ENCODE data around the gene EEF1A2. TPM values are rescaled to one million over a fixed set of nuclear protein-coding genes. Genes with fewer than 3 reads are reported as not detected.

EEF1A2 gene
- total RNA-seq, 1 experiment from 2014 or later = 32.0 TPM

- Mint-ChIP-seq H3K4me3 (ENCODE audit: unreplicated experiment) (no peak overlapping the region), H3K27me3 (ENCODE audit: insufficient read depth, unreplicated experiment) (no peaks in the 10 kb centered on the region), H3K4me1 (ENCODE audit: low read depth, unreplicated experiment) (no peaks in the 10 kb centered on the region), H3K9me3 (ENCODE audit: unreplicated experiment) (peaks cover 20% of the 10 kb centered on the region), H3K36me3 (ENCODE audit: insufficient read depth, unreplicated experiment) (no peaks in the 10 kb centered on the region), H3K27ac (ENCODE audit: unreplicated experiment) (no peak overlapping the region)
- no peaks in the 10 kb centered on the region for H3K9me3 ChIP-seq
- POLR2A ChIA-PET = no interaction called here
- no peak overlapping the region for H3K4me3 ChIP-seq (ENCODE audit: low read depth, low read length)
- CTCF ChIA-PET = interaction anchor here (0.6 to 1.2 kb wide), 3 partner anchors 8 to 44 kb away, joined by 3 to 7 read pairs (median 4); no protein-coding TSS in a partner anchor
- intact Hi-C loops (cut with micrococcal nuclease; ENCODE audit: unreplicated experiment) = no loop called here
- H3K4me1 ChIP-seq = peaks cover 6% of the 10 kb centered on the region; the same call in 1 of the 2 replicates
- no peaks in the 10 kb centered on the region for H3K36me3 ChIP-seq (ENCODE audit: control insufficient read depth, insufficient read depth, low read length)
- peak in 1 of 2 experiments; percentile 50 for DNase-seq
- BruUV-seq (replicated peaks) = no TSS peak
- TF ChIP-seq CTCF (IDR thresholded peaks at IDR 0.05; ENCODE audit: insufficient read depth in 1 of 2, low read depth in 1 of 2, low read length in 1 of 2, severe bottlenecking in 1 of 2, unreplicated experiment in 1 of 2) = no peak
- no peaks in the 10 kb centered on the region for H3K27me3 ChIP-seq (replicated peaks; ENCODE audit: control insufficient read depth, insufficient read depth, low read length)
These were observed 4.3 kb downstream of the EEF1A2 start for GRCh38 chr20:63494420-63495166.

- no peaks in the 10 kb centered on the region for H3K27me3 ChIP-seq (replicated peaks; ENCODE audit: control insufficient read depth, insufficient read depth, low read length)
- DNase-seq = peak in 1 of 2 experiments; percentile 46
- no TSS peak for BruUV-seq (replicated peaks)
- Mint-ChIP-seq H3K4me3 (ENCODE audit: unreplicated experiment) (no peak overlapping the region), H3K27me3 (ENCODE audit: insufficient read depth, unreplicated experiment) (no peaks in the 10 kb centered on the region), H3K9me3 (ENCODE audit: unreplicated experiment) (peaks cover 20% of the 10 kb centered on the region), H3K4me1 (ENCODE audit: low read depth, unreplicated experiment) (no peaks in the 10 kb centered on the region), H3K36me3 (ENCODE audit: insufficient read depth, unreplicated experiment) (no peaks in the 10 kb centered on the region), H3K27ac (ENCODE audit: unreplicated experiment) (no peak overlapping the region)
- TF ChIP-seq CTCF (IDR thresholded peaks at IDR 0.05; ENCODE audit: insufficient read depth in 1 of 2, low read depth in 1 of 2, low read length in 1 of 2, severe bottlenecking in 1 of 2, unreplicated experiment in 1 of 2) = no peak
- CTCF ChIA-PET = interaction anchor here (1.0 to 1.2 kb wide), 2 partner anchors 10 to 44 kb away, joined by 3 to 4 read pairs; no protein-coding TSS in a partner anchor
- peaks cover 6% of the 10 kb centered on the region; the same call in 1 of the 2 replicates for H3K4me1 ChIP-seq
- H3K9me3 ChIP-seq = no peaks in the 10 kb centered on the region
- POLR2A ChIA-PET = no interaction called here
- intact Hi-C loops (cut with micrococcal nuclease; ENCODE audit: unreplicated experiment) = no loop called here
- no peak overlapping the region for H3K4me3 ChIP-seq (ENCODE audit: low read depth, low read length)
- no peaks in the 10 kb centered on the region for H3K36me3 ChIP-seq (ENCODE audit: control insufficient read depth, insufficient read depth, low read length)
These were observed 4.8 kb downstream of the EEF1A2 start for GRCh38 chr20:63494084-63494419.

GRCh38 chr20:63493563-63494020 is 5.3 kb downstream of the EEF1A2 start:
- BruUV-seq (replicated peaks) = no TSS peak
- Histone ChIP-seq H3K4me3 (ENCODE audit: low read depth, low read length) (no peak overlapping the region), H3K36me3 (ENCODE audit: control insufficient read depth, insufficient read depth, low read length) (no peaks in the 10 kb centered on the region), H3K9me3 (no peaks in the 10 kb centered on the region), H3K4me1 (peaks cover 6% of the 10 kb centered on the region; the same call in 1 of the 2 replicates), H3K27me3 (replicated peaks; ENCODE audit: control insufficient read depth, insufficient read depth, low read length) (no peaks in the 10 kb centered on the region)
- Mint-ChIP-seq H3K9me3 (ENCODE audit: unreplicated experiment) (peaks cover 20% of the 10 kb centered on the region), H3K4me3 (ENCODE audit: unreplicated experiment) (no peak overlapping the region), H3K27ac (ENCODE audit: unreplicated experiment) (no peak overlapping the region), H3K36me3 (ENCODE audit: insufficient read depth, unreplicated experiment) (no peaks in the 10 kb centered on the region), H3K4me1 (ENCODE audit: low read depth, unreplicated experiment) (no peaks in the 10 kb centered on the region), H3K27me3 (ENCODE audit: insufficient read depth, unreplicated experiment) (no peaks in the 10 kb centered on the region)
- CTCF ChIA-PET = interaction anchor here (1.0 kb wide), 1 partner anchor 45 kb away, joined by 4 read pairs; no protein-coding TSS in a partner anchor
- POLR2A ChIA-PET = no interaction called here
- intact Hi-C loops (cut with micrococcal nuclease; ENCODE audit: unreplicated experiment) = no loop called here
- no peak for TF ChIP-seq CTCF (IDR thresholded peaks at IDR 0.05; ENCODE audit: insufficient read depth in 1 of 2, low read depth in 1 of 2, low read length in 1 of 2, severe bottlenecking in 1 of 2, unreplicated experiment in 1 of 2)
- DNase-seq = peak in 1 of 2 experiments; percentile 50

Data from Caco-2 (cell line).